ENCODE measurements around the gene DNM3. TPM values are rescaled to one million over a fixed set of nuclear protein-coding genes. Genes with fewer than 3 reads are reported as not detected.

DNM3 gene
- total and polyA plus RNA-seq, 10 of the 15 experiments (the other 5 are each of a cell fraction or from before 2014, with no cell fraction given), result 0.03 to 1.5 (median 0.08) TPM; not detected in 3

DNA sequence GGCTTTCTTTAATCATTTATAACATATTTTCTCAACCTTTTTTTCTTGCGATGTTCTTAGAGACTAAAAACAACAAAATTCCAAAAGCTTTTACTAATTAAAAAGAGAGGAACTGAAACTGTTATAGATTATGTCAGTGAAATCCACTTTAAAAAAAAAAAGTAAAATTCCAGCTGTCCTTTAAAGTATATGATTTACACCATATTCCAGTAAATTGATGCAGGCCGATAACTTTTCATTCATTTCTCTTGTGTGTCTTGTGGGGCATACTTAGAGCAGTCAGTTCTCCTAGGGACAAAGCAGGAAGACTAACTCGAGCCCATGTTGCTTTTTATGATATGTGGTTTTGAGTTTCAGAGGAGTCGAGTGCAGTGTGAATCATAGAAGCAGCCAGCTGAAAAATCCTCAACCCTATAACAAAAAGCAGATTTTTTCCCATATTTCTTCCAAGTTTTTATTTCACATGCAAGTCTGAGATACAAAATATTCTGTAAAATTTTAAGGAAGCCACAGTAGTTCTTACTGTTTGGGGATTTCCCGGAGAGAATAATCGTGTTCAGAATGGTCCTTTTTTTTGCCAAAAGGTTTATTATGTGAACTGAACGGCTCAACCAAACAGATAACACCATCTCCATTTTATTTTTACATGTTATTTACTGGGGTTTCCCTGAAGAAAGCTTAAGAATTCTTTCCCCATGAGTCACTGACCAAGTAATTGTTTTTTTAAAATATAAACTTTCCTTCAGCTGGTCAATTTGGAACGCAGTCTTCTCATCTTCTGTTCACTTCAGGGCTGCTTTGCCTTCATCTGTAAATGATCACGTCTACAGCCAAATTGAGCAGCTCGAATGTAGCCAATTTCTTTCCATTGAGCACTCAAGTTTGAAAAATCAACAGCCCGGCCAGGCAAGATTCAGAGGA lies 502.2 kb downstream of the DNM3 start (continued):
- TF ChIP-seq NFYA (IDR thresholded peaks at IDR 0.05; ENCODE audit: borderline replicate concordance, low read depth, low read length) (no peak), MYC (IDR thresholded peaks at IDR 0.05; ENCODE audit: insufficient read depth, insufficient read length, insufficient replicate concordance, low read length, severe bottlenecking) (no peak), ESRRA (IDR thresholded peaks at IDR 0.05; ENCODE audit: low read length) (no peak), ZNF217 (IDR thresholded peaks at IDR 0.05) (peak; percentile 12; the same call in 1 of the 2 replicates), YBX1 (IDR thresholded peaks at IDR 0.05) (no peak), CBX3 (IDR thresholded peaks at IDR 0.05; ENCODE audit: borderline replicate concordance, low read depth) (no peak), RFX5 (IDR thresholded peaks at IDR 0.05; ENCODE audit: low read depth, low read length) (no peak), CHD1 (IDR thresholded peaks at IDR 0.05; ENCODE audit: low read depth, low read length) (no peak), PAX8 (IDR thresholded peaks at IDR 0.05) (no peak), ATF2 (IDR thresholded peaks at IDR 0.05; ENCODE audit: low read length) (peak; percentile 74), IKZF1 (conservative IDR thresholded peaks at IDR 0.05) (peak; percentile 52), RB1 (IDR thresholded peaks at IDR 0.05; ENCODE audit: borderline replicate concordance) (no peak), SREBF1 (IDR thresholded peaks at IDR 0.05; ENCODE audit: low read length) (no peak), TBL1XR1 (IDR thresholded peaks at IDR 0.05; ENCODE audit: low read depth, low read length) (no peak), CREM (IDR thresholded peaks at IDR 0.05; ENCODE audit: low read depth) (no peak), HCFC1 (IDR thresholded peaks at IDR 0.05; ENCODE audit: low read length) (no peak), CHD2 (IDR thresholded peaks at IDR 0.05; ENCODE audit: borderline replicate concordance, low read depth, low read length) (no peak), TARDBP (IDR thresholded peaks at IDR 0.05; ENCODE audit: borderline replicate concordance) (no peak), SREBF2 (IDR thresholded peaks at IDR 0.05; ENCODE audit: low read length) (no peak), POLR2AphosphoS5 (IDR thresholded peaks at IDR 0.05; ENCODE audit: low read length) (peak; percentile 53; the same call in 1 of the 2 replicates), MXI1 (IDR thresholded peaks at IDR 0.05; ENCODE audit: low read depth, low read length) (no peak), JUNB (IDR thresholded peaks at IDR 0.05) (no peak), NR2F1 (conservative IDR thresholded peaks at IDR 0.05) (no peak), ZBTB33 (IDR thresholded peaks at IDR 0.05) (no peak), CEBPB (IDR thresholded peaks at IDR 0.05; ENCODE audit: borderline replicate concordance in 1 of 2, low read depth in 2 of 2, low read length in 2 of 2) (no peak), PKNOX1 (IDR thresholded peaks at IDR 0.05) (no peak)
- TF ChIP-seq, protein P1, sequence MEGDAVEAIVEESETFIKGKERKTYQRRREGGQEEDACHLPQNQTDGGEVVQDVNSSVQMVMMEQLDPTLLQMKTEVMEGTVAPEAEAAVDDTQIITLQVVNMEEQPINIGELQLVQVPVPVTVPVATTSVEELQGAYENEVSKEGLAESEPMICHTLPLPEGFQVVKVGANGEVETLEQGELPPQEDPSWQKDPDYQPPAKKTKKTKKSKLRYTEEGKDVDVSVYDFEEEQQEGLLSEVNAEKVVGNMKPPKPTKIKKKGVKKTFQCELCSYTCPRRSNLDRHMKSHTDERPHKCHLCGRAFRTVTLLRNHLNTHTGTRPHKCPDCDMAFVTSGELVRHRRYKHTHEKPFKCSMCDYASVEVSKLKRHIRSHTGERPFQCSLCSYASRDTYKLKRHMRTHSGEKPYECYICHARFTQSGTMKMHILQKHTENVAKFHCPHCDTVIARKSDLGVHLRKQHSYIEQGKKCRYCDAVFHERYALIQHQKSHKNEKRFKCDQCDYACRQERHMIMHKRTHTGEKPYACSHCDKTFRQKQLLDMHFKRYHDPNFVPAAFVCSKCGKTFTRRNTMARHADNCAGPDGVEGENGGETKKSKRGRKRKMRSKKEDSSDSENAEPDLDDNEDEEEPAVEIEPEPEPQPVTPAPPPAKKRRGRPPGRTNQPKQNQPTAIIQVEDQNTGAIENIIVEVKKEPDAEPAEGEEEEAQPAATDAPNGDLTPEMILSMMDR (IDR thresholded peaks at IDR 0.05 in 2 of 3, conservative IDR thresholded peaks at IDR 0.05 in 1 of 3; ENCODE audit: control insufficient read depth in 2 of 3, extremely low read depth in 1 of 3, insufficient read depth in 1 of 3, low read depth in 3 of 3, low read length in 3 of 3), result no peak

Data from GM12878 (cell line).